Glomerular endothelial cell (primary cell): ENCODE data around the gene RNF41. TPM values are rescaled to one million over a fixed set of nuclear protein-coding genes. Genes with fewer than 3 reads are reported as not detected.

Experiments
- DNase-seq: peaks from one replicate; pipeline ENCODE4 v3.0.0-alpha.2; 2011; ENCODE audit warnings: low read depth, low spot score; ENCODE audit errors: extremely low read depth
- total RNA-seq: library from RNA; depleted of rRNA; stranded (reverse); fragments of >200 nt; gene quantifications from 2 replicates; pipeline ENCODE4 v1.2.3, GENCODE V29; 2015

Gene RNF41
- total RNA-seq, 1 donor from 2014 or later = 41.5 TPM

DNA sequence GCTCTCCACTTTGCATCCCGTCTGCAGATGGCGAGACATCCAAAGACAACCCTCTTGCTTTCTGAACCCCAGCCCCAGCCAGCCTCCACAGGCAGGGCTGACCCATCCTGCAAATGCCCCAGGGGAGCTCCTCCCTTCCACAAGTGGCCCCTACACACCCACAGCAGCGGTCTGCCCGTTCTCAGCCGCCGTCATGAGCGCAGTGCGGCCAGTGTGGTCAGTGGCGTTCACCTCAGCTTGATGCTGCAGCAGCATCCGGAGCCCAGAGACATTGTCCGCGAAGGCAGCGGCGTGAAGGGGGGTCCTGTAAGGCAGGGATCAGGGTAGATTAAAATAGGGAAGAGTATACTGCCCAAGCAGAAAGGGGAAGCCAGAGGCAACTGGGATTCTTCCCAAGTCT, 22.8 kb upstream of the RNF41 start:
- DNase-seq = no peak

DNA sequence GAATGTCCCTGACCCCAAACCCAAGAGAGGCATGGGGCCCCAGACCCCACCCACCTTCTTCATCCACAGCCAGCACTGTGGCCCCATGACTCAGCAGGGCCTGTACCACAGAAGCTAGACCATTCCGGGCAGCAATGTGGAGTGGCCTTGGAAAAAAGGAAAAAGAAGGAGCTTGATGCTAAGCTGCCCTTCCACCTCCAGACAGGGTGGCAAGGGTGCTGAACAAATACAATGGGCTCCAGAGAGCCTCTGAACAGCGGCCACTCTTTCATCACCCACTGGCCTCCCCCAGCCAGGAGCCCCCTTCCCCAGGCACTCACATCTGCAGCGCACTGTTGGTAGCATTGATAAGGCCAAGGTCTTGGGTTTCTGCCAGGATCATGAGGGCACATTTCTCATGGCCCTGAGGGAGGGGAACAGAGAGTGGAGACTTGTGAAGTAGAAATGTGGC, 22.0 kb upstream of the RNF41 start:
- no peak for DNase-seq

- DNase-seq = no peak
Measured at GRCh38 chr12:56242986-56243385, 21.3 kb upstream of the RNF41 start.

- no peak for DNase-seq
Measured at GRCh38 chr12:56241424-56242303, 19.9 kb upstream of the RNF41 start.

GRCh38 chr12:56237552-56237951, 15.8 kb upstream of the RNF41 start:
- no peak for DNase-seq

GRCh38 chr12:56236985-56237384, 15.3 kb upstream of the RNF41 start:
- DNase-seq = no peak

DNA sequence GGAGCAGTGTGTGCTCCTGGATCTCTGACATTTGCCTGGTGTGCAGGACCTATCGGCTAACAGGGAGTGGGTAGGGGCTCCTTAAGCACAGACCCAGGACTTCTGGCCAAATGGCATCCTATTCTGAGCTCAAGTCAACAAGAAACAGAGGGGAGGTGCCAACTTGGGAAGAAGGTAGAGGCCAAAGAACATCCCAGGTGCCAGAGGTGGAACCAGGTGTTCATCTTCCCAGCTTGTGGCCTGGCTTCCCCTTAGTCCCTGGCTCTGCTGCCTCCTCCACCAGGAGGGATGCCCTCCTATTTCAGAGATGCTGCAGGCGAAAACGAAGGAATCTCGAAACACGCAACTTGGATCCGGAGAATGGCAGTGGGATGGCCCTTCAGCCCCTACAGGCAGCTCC, 14.4 kb upstream of the RNF41 start:
- DNase-seq = no peak

DNA sequence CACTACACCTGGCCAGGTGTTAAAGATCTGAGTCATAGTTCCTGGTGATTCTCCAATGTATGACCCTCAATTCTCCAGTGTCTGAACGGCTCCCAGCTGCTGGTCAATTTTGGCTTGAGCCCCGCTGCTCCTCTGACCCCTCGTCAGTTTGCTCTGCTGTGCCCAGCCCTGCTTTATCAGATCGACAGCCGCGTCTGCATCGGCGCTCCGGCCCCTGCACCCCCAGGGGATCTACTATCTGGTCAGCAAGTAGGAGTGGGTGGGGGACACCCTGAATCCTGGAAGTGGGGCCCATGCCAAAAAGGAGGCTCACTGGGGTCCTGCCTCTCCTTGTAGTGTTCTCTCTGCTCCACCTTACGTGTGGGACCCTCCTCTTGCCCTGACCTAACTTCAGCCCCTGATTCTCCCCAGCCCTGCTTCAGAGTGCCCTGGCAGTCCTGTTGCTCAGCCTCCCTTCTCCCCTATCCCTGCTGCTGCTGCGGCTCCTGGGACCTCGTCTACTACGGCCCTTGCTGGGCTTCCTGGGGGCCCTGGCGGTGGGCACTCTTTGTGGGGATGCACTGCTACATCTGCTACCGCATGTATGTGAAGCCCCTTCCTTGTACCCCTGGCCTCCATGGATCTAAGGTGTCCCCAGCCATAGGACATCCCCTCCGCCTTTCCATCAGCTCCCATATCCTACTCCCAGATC, 13.2 kb upstream of the RNF41 start:
- no peak for DNase-seq

GRCh38 chr12:56231184-56231582, 9.5 kb upstream of the RNF41 start:
- DNase-seq = no peak

GRCh38 chr12:56230432-56231183, 8.9 kb upstream of the RNF41 start:
- no peak for DNase-seq

- DNase-seq = no peak
Measured at GRCh38 chr12:56229916-56230431, 8.3 kb upstream of the RNF41 start, which contains the start of gene SLC39A5. Gene SLC39A5, plus strand, starts transcription at chr12:56230051. Its CDS starts 1,224 bp downstream, at chr12:56231275.

DNA sequence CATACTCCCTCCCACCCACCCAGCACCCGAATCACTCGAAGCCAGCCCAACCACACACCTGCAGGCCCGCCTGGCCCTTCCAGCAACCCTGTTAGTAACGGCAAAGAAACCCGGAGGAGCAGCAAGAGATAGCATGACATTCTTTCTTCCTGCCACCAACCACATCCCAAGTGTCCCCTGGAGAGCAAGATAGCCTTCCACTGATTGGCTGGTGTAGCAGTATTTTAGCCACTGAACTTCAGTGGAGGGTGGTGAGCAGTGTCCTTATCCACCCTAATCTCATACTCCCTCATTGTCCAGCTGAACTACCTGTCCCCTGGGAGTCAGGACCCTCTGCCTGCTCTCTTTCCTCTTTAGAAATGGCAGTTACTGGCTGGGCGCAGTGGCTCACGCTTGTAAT, 7.4 kb upstream of the RNF41 start:
- DNase-seq = no peak

- DNase-seq = no peak
Measured at GRCh38 chr12:56224954-56225353, 3.2 kb upstream of the RNF41 start.

GRCh38 chr12:56224102-56224701, 2.5 kb upstream of the RNF41 start, which contains the start of gene NABP2:
Gene NABP2, plus strand, starts transcription at chr12:56224342. Its CDS starts 515 bp downstream, at chr12:56224857.
- DNase-seq = peak; percentile 88

GRCh38 chr12:56223571-56224101, 1.9 kb upstream of the RNF41 start:
- DNase-seq = no peak

DNA sequence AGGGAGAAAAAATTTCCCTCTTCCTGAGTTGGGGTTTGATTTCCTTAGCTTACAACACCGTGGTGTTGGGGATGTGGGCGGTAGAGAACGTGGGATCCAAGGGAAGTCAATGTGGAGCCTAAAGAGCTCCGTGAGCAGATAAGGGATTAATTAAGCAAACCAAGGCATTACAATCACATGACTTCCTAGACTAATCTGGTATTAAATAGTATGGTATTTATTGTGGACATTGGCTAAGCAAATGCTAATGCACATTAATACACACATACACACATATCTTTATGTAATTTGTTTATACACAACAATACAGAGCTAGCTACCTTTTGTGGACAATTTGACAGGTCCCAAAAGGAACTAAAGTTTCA, 791 bp upstream of the RNF41 start:
- DNase-seq = no peak

DNA sequence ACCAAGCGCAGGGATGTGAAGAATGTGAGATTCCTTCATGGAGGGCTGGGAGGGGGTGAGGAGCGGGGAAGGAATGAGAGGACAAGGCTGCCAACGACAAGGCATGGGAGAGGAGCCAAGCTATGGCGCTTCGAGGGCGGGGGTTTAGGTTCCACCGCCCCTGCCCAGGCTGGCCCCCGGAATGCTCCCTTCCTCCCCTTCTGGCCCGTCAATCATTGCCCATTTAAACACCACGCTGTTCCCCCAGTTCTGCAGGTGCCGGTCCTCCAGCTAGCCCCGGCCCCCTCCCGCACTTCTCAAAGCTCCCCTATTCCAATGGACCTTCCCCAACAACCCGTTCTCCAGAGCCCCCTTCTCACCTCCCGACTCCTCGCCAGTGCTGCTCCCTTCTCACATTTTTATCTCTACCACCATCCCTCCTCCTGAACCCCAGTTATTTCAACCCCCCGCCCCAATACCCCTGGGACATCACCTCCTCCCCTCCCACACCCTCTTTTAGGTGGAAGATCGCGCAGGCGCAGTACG, 428 bp downstream of the RNF41 start:
- DNase-seq = no peak

DNA sequence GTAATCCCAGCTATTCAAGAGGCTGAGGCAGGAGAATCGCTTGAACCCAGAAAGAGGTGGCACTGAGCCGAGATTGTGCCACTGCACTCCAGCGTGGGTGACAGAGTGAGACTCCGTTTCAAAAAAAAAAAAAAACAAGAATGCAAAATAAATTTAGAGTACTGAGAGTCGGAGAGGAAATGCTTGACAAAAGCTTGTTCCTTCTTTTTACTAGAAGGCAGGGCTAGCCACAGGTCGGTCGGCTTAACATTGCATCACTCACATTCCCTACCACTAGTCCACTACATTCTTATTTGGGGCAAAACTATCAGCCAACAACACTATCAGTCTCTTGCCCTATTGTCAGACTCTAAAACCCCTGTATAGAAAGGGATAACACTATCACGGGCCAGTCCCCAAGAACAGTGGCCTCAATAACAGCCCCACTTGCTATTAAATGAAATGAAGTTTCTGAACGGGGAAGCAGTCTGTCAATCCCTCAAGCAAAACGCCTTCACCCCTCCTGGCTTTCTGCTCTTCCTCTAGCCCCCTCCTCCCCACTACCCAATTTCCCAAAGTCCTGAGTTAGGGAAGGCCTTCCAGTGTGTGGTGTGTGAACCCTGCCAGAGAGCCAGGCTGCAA, 1.0 kb downstream of the RNF41 start:
- no peak for DNase-seq

DNA sequence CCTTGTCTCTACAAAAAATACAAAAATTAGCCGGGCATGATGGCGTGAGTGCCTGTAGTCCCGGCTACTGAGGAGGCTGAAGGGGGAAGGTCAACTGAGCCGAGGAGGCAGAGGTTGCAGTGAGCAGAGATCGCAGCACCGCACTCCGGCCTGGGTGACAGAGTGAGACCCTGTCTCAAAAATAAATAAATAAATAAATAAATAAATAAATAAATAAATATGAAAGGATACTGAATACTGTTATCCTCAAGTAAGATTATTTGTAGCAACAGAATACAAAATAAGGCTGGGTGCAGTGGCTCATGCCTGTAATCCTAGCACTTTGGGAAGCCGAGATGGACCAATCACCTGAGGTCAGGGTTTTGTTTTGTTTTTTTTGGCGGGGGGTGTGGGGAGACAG, 1.9 kb downstream of the RNF41 start:
- no peak for DNase-seq

GRCh38 chr12:56216461-56216860, 5.3 kb downstream of the RNF41 start:
- DNase-seq = no peak
